Measurements from ENCODE around the gene AP4M1. TPM values are rescaled to one million over a fixed set of nuclear protein-coding genes. Genes with fewer than 3 reads are reported as not detected.
A peak's percentile ranks its signal among the peaks of the same experiment; 100 is the strongest.
"Not testable (repeated sequence)": the region's sequence is repeated elsewhere in the genome, so short reads cannot be mapped to it uniquely, and the experiment has no call there.

AP4M1 gene
- total RNA-seq, 1 experiment from 2014 or later = 11.1 TPM

DNA sequence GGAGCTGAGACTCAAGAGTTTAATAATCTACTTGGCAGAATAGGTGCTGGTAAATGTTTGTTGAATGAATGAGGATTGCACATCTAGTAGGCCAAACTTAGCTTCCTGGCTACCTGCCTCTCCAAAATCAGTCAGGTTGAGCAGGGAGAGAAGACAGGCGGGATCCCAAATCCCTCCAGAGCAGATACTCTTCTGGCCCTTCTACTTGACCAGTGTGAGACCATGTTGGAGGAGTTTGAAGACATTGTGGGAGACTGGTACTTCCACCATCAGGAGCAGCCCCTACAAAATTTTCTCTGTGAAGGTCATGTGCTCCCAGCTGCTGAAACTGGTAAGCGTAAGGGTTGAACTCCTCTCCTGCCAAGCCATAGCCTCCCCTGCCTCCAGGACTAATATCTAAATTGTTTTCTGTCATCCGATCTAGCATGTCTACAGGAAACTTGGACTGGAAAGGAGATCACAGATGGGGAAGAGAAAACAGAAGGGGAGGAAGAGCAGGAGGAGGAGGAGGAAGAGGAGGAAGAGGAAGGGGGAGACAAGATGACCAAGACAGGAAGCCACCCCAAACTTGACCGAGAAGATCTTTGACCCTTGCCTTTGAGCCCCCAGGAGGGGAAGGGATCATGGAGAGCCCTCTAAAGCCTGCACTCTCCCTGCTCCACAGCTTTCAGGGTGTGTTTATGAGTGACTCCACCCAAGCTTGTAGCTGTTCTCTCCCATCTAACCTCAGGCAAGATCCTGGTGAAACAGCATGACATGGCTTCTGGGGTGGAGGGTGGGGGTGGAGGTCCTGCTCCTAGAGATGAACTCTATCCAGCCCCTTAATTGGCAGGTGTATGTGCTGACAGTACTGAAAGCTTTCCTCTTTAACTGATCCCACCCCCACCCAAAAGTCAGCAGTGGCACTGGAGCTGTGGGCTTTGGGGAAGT lies 23.1 kb downstream of the AP4M1 start:
- Histone ChIP-seq H3K27me3 (replicated peaks) (no peaks in the 10 kb centered on the region), H3K4me1 (replicated peaks) (peaks cover 24% of the 10 kb centered on the region), H3K4me3 (no peak overlapping the region), H3K27ac (no peak overlapping the region), H3K36me3 (peaks cover 5% of the 10 kb centered on the region; the same call in 1 of the 2 replicates), H3K9me3 (replicated peaks) (no peaks in the 10 kb centered on the region)
- DNase-seq (ENCODE audit: low read depth in 1 of 2, low spot score in 2 of 2) = no peak

DNA sequence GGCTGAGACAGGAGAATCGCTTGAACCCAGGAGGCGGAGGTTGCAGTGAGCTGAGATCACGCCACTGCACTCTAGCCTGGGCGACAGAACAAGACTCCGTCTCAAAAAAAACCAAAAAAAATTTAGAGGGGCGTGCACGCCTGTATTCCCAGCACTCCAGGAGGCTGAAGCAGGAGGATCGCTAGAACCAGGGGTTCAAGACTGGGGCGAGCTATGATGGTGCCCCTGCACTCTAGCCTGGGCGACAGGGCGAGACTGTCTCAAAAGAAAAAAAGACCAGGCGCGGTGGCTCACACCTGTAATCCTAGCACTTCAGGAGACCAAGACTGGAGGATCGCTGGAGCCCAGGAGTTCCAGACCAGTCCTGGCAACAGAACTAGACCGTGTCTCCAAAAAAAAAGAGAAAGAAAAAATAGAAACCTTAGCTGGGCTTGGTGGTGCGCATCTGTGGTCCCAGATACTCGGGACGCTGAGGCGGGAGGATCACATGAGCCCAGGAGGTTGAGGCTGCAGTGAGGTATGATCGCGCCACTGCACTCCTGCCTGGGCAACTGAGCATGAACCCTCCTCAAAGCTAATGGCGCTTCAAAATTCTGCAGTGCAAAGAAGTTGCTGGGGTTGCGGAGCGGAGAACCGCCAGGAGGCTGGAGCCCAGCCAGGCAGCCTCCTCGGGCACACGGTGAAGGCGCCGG lies 24.9 kb downstream of the AP4M1 start:
- Histone ChIP-seq H3K9me3 (replicated peaks) (no peaks in the 10 kb centered on the region), H3K4me1 (replicated peaks) (peaks cover 20% of the 10 kb centered on the region), H3K4me3 (peak overlapping the region; percentile 64), H3K27ac (peak overlapping the region; percentile 85), H3K36me3 (peaks cover 5% of the 10 kb centered on the region; the same call in 1 of the 2 replicates), H3K27me3 (replicated peaks) (no peaks in the 10 kb centered on the region)
- DNase-seq (ENCODE audit: low read depth in 1 of 2, low spot score in 2 of 2) = no peak

DNA sequence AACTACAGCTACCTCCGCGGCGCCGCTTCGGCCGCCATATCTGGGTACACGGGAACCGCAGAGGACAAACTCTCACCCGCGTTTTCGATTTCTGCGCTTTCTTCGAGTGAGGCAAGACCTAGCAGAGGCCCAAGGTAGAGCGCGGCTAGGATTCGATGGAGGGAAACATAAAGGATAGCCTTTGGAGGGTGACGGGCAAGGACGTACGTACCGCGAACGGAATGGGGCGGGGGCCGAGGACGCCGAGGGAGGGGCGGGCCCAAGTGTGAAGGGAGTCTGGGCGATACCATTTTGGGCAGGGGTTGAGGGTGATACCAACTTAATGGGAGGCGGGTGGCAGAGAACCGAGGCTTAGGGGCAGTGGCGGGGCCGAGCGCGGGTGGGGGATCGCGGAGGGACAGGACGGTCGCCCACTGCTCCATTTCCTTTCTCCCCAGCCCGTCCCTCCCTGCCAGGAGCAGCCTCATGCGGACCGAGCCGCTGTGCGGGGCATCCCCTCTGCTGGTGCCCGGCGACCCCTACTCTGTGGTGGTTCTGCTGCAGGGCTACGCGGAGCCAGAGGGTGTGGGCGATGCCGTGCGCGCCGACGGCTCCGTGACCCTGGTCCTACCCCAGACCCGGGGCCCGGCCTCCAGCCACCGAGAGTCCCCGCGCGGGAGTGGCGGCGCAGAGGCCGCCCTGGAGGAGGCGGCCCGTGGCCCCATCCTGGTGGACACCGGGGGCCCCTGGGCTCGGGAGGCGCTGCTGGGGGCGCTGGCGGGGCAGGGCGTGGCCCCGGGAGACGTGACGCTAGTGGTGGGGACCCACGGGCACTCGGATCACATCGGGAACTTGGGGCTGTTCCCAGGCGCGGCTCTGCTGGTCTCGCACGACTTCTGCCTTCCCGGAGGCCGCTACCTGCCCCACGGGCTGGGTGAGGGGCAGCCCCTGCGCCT lies 25.8 kb downstream of the AP4M1 start, which contains the start of gene MBLAC1:
TSS of gene MBLAC1 (plus strand) at position 37 of the 935 bp plus-strand sequence. CDS start at position 466, 429 bp downstream.
- peak within 1 kb of the TSS; percentile 85 for H3K27ac ChIP-seq
- H3K9me3 ChIP-seq (replicated peaks) = no peaks in the 10 kb centered on the region
- DNase-seq (ENCODE audit: low read depth in 1 of 2, low spot score in 2 of 2) = peak; percentile 88 to 90
- peak within 1 kb of the TSS; percentile 64 for H3K4me3 ChIP-seq
- H3K27me3 ChIP-seq (replicated peaks) = no peaks in the 10 kb centered on the region
- peaks cover 5% of the 10 kb centered on the region; the same call in 1 of the 2 replicates for H3K36me3 ChIP-seq
- H3K4me1 ChIP-seq (replicated peaks) = peaks cover 21% of the 10 kb centered on the region

DNA sequence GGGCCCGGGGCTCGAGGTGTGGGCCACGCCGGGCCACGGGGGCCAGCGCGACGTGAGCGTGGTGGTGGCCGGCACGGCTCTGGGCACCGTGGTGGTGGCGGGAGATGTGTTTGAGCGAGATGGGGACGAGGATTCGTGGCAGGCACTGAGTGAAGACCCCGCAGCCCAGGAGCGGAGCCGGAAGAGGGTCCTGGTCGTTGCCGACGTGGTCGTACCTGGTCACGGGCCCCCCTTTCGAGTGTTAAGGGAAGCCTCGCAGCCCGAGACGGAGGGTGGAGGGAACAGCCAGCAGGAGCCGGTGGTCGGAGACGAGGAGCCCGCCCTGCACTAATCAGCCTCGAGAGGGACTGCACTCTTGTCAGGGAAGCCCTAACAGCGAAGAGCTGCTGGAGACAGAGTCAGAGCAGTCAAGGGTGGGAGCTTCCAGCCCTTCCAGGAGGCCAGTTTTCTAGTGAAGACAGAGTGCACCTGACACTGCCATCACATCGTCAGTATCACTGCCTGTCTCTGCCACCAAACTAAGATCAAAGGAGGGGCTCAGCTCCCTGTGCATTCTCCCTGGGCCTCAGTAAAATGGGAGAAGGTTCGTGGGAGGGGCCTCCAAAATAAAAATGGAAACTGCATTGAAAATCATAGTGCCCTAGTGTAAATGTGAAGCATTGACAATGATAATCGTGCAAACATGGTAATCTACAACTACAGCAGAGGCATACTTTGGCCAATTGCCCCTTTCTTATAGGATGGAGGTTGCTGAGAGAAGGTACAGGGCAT lies 26.6 kb downstream of the AP4M1 start:
- peaks cover 5% of the 10 kb centered on the region; the same call in 1 of the 2 replicates for H3K36me3 ChIP-seq
- peaks cover 24% of the 10 kb centered on the region for H3K4me1 ChIP-seq (replicated peaks)
- H3K9me3 ChIP-seq (replicated peaks) = no peaks in the 10 kb centered on the region
- H3K4me3 ChIP-seq = peak overlapping the region; percentile 64
- no peak overlapping the region for H3K27ac ChIP-seq
- no peaks in the 10 kb centered on the region for H3K27me3 ChIP-seq (replicated peaks)
- no peak for DNase-seq (ENCODE audit: low read depth in 1 of 2, low spot score in 2 of 2)

DNA sequence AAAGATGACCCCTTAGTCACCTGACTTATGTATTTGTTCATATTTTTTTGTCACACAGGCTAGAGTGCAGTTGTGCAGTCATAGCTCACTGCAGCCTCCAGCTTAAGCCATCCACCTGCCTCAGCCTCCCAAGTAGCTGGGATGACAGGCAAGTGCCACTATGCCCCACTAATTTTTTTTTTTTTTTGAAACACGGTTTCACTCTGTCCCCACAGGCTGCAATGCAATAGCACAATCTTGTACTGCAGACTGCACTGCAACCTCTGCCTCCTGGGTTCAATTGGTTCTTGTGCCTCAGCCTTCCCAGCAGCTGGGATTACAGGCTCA lies 27.2 kb downstream of the AP4M1 start:
- Histone ChIP-seq H3K4me1 (replicated peaks) (peaks cover 24% of the 10 kb centered on the region), H3K27ac (no peak overlapping the region), H3K9me3 (replicated peaks) (no peaks in the 10 kb centered on the region), H3K4me3 (no peak overlapping the region), H3K36me3 (peaks cover 5% of the 10 kb centered on the region; the same call in 1 of the 2 replicates), H3K27me3 (replicated peaks) (no peaks in the 10 kb centered on the region)
- DNase-seq (ENCODE audit: low read depth in 1 of 2, low spot score in 2 of 2) = no peak

DNA sequence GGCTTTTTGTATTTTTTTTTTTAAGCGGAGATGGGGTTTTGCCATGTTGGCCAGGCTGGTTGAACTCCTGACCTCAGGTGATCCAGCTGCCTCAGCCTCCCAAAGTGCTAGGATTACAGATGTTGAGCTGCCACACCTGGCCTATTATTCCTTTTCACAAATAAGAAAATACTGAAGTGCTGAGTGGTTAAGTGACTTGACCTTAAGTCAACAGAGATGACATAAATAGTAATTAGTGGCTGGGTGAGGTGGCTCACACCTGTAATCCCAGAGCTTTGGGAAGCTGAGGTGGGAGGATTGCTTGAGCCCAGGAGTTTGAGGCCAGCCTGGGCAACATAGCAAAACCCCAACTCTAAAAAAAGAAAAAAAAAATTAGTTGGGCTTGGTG lies 28.8 kb downstream of the AP4M1 start:
- H3K27me3 ChIP-seq (replicated peaks); DNase-seq (ENCODE audit: low read depth in 1 of 2, low spot score in 2 of 2); H3K27ac ChIP-seq; H3K9me3 ChIP-seq (replicated peaks); H3K4me3 ChIP-seq; H3K36me3 ChIP-seq: not testable (repeated sequence)
- H3K4me1 ChIP-seq (replicated peaks) = peaks cover 24% of the 10 kb centered on the region

DNA sequence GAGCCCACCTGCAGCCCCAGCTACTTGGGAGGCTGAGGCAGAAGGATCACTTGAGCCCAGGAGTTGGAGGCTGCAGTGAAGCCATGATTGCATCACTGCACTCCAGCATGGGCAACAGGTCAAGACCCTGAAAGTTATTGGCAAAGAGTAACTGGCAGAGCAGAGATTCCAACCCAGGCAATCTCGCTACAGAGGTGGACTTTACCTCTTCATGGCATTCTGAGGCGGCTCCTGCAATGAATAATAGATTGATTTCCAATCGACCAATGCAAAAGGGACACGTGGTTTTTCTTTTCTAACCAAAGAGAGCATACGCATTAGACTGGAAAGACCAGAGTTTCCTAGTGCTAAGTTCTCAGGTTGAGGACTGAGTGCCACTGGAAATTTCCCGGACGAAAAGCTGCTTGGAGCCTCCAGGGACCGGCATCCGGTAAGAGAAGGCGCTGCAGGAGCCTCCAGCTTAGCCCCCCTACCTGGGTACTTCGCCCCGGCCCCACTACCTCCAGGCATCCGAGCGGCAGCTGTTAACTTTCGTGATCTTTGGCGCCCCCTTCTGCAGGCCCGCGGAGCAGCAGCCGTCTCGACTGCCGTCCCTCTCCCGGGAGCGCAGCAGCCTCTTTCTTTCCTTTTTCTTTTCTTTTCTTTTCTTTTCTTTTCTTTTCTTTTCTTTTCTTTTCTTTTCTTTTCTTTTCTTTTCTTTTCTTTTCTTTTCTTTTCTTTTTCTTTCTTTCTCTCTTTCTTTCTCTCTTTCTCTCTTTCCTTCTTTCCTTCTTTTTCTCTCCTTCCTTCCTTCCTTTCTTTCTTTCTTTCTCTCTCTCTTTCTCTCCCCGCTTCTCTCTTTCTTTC lies 29.4 kb downstream of the AP4M1 start:
- peak; percentile 65 to 73 for DNase-seq (ENCODE audit: low read depth in 1 of 2, low spot score in 2 of 2)
- Histone ChIP-seq H3K27me3 (replicated peaks) (0 out of 2 replicates have a peak, but pooled peaks cover 2% of the 10 kb centered on the region), H3K9me3 (replicated peaks) (no peaks in the 10 kb centered on the region), H3K36me3 (0 out of 2 replicates have a peak, but pooled peaks cover 2% of the 10 kb centered on the region), H3K4me1 (replicated peaks) (peaks cover 24% of the 10 kb centered on the region), H3K4me3 (no peak overlapping the region), H3K27ac (no peak overlapping the region)

DNA sequence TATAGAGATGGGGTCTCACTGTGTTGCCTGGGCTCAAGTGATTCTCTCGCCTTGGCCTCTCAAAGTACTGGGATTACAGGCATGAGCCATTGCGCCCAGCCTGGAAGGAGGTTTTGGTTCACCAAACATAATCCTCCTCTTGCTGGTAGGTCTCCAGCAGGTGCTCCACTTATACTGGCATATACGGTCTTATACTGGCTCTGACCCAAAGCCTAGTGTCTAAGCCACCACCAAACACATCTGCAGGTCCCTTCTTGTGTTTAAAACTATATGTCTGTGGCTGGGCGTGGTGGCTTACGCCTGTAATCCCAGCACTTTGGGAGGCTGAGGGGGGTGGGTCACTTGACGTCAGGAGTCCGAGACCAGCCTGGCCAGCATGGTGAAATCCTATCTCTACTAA lies 30.7 kb downstream of the AP4M1 start:
- no peak for DNase-seq (ENCODE audit: low read depth in 1 of 2, low spot score in 2 of 2)
- no peak overlapping the region for H3K4me3 ChIP-seq
- H3K9me3 ChIP-seq (replicated peaks) = no peaks in the 10 kb centered on the region
- 0 out of 2 replicates have a peak, but pooled peaks cover 2% of the 10 kb centered on the region for H3K27me3 ChIP-seq (replicated peaks)
- peaks cover 19% of the 10 kb centered on the region for H3K4me1 ChIP-seq (replicated peaks)
- H3K27ac ChIP-seq = no peak overlapping the region
- 0 out of 2 replicates have a peak, but pooled peaks cover 2% of the 10 kb centered on the region for H3K36me3 ChIP-seq

DNA sequence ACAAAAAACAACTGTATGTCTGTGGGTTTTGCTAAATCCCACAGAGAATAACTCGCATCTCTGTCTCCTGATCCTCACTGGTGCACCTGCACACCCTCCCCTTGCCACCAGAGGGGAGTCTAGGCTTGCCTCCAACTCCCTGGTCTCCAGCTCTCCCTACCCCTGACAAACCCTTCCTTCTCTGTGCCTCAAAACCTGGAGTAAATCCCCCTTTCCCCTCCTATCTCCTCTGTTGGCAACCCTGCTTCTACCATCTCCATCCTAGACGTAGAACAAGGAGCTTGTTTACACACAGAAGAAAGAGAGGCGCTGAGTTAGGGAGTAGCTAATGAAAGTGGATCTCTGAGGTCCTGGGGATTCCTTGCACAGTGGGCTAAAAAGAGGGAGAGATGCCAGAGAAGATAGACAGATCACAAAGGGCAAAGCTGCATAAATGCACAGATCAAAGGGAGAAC lies 31.3 kb downstream of the AP4M1 start:
- H3K27ac ChIP-seq = no peak overlapping the region
- no peaks in the 10 kb centered on the region for H3K36me3 ChIP-seq
- peak; percentile 57 to 70 for DNase-seq (ENCODE audit: low read depth in 1 of 2, low spot score in 2 of 2)

DNA sequence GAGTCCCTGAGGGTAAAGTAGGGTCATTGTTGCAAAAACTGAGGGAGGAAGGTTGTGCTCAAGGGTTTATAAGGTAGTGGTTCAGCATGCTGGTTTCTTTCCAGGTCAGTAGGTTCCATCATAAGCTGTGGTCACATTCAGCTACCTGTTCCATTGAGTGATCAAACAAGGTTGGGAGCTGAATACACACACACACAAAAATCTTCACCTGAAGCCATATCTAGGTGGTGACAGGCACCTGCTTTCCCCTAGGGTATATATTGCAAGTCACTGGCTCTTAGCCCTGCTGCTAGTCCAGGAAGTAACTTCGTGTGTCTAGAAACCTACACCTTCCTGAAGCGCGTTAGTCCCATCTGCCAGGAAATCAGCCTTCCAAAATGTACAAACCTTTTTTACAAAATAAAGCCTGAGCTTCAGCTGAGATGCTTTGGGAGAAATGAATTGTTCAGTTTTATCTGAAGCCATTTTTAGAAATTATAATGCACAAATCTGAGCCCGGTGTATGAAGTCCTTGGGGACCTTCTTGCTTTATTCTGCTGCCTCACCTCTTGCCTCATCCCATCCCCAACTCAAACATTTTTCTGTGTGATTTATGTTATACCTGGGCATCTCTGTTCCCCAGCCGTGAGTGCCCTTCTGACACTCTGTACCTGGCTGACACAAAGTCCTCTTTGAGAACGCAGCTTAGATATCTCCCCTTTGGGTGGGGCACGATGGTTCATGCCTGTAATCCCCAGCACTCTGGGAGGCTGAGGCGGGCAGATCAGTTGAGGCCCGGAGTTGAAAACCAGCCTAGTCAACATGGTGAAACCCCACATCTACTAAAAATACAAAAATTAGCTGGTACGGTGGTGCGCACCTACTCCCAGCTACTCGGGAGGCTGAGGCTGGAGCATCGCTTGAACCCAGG lies 36.7 kb downstream of the AP4M1 start:
- no peaks in the 10 kb centered on the region for H3K9me3 ChIP-seq (replicated peaks)
- no peak overlapping the region for H3K27ac ChIP-seq
- no peaks in the 10 kb centered on the region for H3K36me3 ChIP-seq
- no peak overlapping the region for H3K4me3 ChIP-seq
- no peaks in the 10 kb centered on the region for H3K4me1 ChIP-seq (replicated peaks)
- DNase-seq (ENCODE audit: low read depth in 1 of 2, low spot score in 2 of 2) = no peak
- 0 out of 2 replicates have a peak, but pooled peaks cover 7% of the 10 kb centered on the region for H3K27me3 ChIP-seq (replicated peaks)

More for the DNA sequence above, 31.3 kb downstream of the AP4M1 start:
- no peaks in the 10 kb centered on the region for H3K9me3 ChIP-seq (replicated peaks)
- H3K27me3 ChIP-seq (replicated peaks) = 0 out of 2 replicates have a peak, but pooled peaks cover 3% of the 10 kb centered on the region
- H3K4me1 ChIP-seq (replicated peaks) = peaks cover 14% of the 10 kb centered on the region
- H3K4me3 ChIP-seq = no peak overlapping the region

DNA sequence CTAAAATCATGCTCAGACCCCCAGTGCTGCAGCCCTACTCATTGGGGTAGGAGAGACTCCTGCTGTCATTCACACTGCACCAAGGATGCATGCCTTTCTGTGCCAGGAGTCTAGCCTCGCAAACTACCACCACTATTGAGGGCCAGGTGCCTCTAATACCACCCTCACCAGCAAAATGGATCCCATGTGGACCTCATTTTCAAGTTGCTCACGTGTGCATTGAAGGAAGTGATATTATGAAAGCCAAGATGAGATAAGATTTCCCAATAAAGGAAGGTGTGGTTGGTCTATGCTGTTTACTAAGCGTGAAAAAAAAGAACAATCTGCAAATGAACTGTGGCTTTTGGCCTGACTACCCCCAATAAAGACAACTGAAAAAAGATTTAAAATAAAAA lies 40.1 kb downstream of the AP4M1 start:
- H3K4me1 ChIP-seq (replicated peaks) = no peaks in the 10 kb centered on the region
- H3K4me3 ChIP-seq = no peak overlapping the region
- H3K36me3 ChIP-seq = no peaks in the 10 kb centered on the region
- no peak overlapping the region for H3K27ac ChIP-seq
- H3K9me3 ChIP-seq (replicated peaks) = no peaks in the 10 kb centered on the region
- DNase-seq (ENCODE audit: low read depth in 1 of 2, low spot score in 2 of 2) = no peak
- 0 out of 2 replicates have a peak, but pooled peaks cover 4% of the 10 kb centered on the region for H3K27me3 ChIP-seq (replicated peaks)

Data from SJSA1 (cell line).